HUES48 (cell line): ENCODE measurements around the gene TRMT2A.
"Not testable (repeated sequence)": the region's sequence is repeated elsewhere in the genome, so short reads cannot be mapped to it uniquely, and the experiment has no call there.

Experiments used
- H3K27ac ChIP-seq: one replicate; pipeline ENCODE4 v1.7.0; 2013; ENCODE audit warnings: low read depth, low read length, inconsistent platforms
- H3K27me3 ChIP-seq: 2 replicates; pipeline ENCODE4 v1.6.1; 2013; ENCODE audit warnings: mild to moderate bottlenecking, low read length; ENCODE audit not compliant: control insufficient read depth, insufficient read depth
- H3K36me3 ChIP-seq: 2 replicates; pipeline ENCODE4 v1.6.1; 2013; ENCODE audit warnings: low read length; ENCODE audit not compliant: control insufficient read depth, insufficient read depth
- H3K4me1 ChIP-seq: 2 replicates; pipeline ENCODE4 v1.6.1; 2013; ENCODE audit warnings: mild to moderate bottlenecking, low read length; ENCODE audit not compliant: control insufficient read depth, insufficient read depth
- H3K4me3 ChIP-seq: 2 replicates; pipeline ENCODE4 v1.5.1; 2013; ENCODE audit warnings: mild to moderate bottlenecking, low read depth, low read length
- H3K9ac ChIP-seq: 2 replicates; pipeline ENCODE4 v1.6.1; 2013; ENCODE audit warnings: mild to moderate bottlenecking, low read depth, low read length, moderate library complexity
- H3K9me3 ChIP-seq: 2 replicates; pipeline ENCODE4 v1.6.1; 2013; ENCODE audit warnings: low read length; ENCODE audit not compliant: control insufficient read depth, insufficient read depth

The TRMT2A gene

DNA sequence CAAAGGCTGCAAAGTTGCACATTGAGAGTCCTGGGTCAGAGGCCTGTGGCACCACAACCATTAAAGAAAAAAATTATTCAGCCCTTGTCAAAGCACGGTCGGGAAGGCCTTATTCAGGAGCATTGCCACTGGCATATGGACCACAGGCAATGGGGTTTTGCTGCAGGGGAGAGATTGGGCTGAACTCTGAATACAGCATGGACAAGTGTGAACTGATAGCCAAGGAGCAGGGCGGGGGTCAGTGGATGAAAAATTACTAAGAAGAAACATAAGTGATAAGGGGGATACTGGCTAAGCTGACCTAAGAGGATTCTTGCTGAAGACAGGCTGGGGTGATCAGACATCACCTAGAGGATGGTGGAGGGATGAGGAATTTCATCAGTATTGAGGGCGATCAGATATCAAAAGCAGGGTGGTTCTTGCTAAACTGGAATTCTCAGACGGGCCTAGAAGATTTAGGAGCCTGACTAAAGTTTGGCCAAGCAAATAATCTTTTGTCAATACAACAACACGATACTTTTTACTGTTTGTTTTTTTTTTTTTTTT is 40.3 kb downstream of the TRMT2A start:
- Histone ChIP-seq H3K9ac (no peak overlapping the region), H3K9me3 (no peaks in the 10 kb centered on the region), H3K4me3 (no peak overlapping the region), H3K27me3 (no peaks in the 10 kb centered on the region), H3K36me3 (no peaks in the 10 kb centered on the region), H3K27ac (no peak overlapping the region), H3K4me1 (peaks cover 6% of the 10 kb centered on the region; the same call in 1 of the 2 replicates)

DNA sequence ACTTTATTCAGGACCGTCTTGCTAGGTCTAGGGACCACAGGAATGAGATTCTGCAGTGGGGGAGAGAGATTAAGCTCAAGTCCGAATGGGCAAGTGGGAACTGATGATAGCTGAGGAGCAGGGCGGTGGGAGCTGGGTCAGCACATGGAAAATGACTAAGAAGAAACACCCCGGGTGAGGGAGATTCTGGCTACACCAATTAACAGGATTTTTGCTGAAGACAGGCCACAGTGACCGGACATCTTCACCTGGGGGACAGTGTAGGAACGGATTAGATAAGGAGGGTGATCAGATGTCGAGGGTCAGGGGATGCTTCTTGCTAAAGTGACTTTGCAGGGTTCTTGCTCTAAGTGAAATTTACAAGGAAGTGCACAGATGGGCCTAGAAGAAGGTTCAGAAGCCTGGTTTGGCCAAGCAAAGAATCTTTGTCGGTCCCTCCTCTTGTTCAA is 45.5 kb downstream of the TRMT2A start:
- H3K4me3 ChIP-seq: no peak overlapping the region
- H3K27ac ChIP-seq: no peak overlapping the region
- H3K9me3 ChIP-seq: no peaks in the 10 kb centered on the region
- H3K36me3 ChIP-seq: no peaks in the 10 kb centered on the region
- no peak overlapping the region for H3K9ac ChIP-seq
- H3K4me1 ChIP-seq: no peaks in the 10 kb centered on the region
- peaks cover 12% of the 10 kb centered on the region for H3K27me3 ChIP-seq

DNA sequence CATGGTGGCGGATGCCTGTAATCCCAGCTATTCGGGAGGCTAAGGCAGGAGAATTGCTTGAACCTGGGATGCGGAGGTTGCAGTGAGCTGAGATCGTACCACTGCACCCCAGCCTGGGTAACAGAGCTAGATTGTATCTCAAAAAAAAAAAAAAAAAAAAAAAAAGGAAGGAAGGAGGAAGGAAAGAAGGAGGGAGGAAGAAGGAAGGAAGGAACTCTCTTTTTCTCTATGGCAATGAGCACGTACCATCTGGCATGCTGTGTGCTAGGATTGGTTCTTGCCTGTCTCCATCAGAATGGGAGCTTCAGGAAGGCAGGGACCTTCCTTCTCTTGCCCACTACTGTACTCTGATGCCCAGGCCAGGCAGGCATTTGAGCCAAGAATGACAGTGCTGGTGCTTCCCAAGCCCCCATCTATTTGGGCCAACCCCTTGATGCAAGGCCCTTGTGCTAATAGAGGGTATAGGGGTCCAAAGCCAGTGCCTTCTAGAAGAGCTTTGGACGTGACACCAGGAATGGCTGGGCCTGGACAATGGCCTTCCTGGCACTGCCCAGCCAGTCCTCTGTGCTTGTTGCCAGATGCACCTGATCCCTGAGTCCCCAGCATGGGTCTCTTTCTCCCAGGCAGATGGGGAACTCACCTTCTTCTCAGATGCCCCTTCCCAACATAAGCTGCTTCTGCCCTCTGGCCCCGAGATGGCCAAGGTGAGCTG is 47.5 kb downstream of the TRMT2A start:
- Histone ChIP-seq H3K9ac (no peak overlapping the region), H3K9me3 (no peaks in the 10 kb centered on the region), H3K36me3 (no peaks in the 10 kb centered on the region), H3K4me3 (no peak overlapping the region), H3K27ac (no peak overlapping the region), H3K4me1 (no peaks in the 10 kb centered on the region), H3K27me3 (peaks cover 12% of the 10 kb centered on the region)

DNA sequence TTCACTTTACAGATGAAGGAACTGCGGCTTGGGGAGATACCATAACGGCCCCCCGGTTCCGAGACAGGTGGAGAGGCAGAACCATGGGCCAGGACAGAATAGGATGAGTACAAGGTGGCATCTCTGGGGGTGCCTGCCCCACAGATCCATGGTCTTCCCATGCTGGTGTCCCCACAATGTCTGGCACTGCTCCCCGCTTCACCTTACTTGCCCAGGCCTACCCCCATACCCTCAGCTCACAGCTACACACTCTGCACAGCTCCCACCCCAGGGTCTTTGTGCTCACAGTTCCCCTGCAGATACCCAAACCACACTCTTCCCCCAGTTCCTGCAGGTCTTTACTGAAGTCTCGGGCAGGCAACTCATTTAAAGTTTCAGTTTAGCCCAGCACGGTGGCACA is 48.4 kb downstream of the TRMT2A start:
- no peak overlapping the region for H3K4me3 ChIP-seq
- no peaks in the 10 kb centered on the region for H3K9me3 ChIP-seq
- no peaks in the 10 kb centered on the region for H3K36me3 ChIP-seq
- no peak overlapping the region for H3K27ac ChIP-seq
- no peak overlapping the region for H3K9ac ChIP-seq
- peaks cover 12% of the 10 kb centered on the region for H3K27me3 ChIP-seq
- H3K4me1 ChIP-seq: no peaks in the 10 kb centered on the region

DNA sequence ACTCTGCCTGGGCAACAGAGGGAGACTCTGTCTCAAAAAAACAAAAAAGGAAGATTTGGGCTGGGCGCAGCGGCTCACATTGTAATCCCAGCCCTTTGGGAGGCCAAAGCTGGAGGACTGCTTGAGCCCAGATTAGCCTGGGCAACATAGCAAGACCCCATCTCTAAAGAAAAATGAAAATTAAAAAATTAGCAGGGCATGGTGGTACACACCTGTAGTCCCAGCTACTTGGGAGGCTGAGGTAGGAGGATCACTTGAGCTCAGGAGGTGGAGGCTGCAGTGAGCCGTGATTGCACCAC is 49.7 kb downstream of the TRMT2A start:
- H3K36me3 ChIP-seq, H3K9me3 ChIP-seq, H3K4me3 ChIP-seq, H3K4me1 ChIP-seq, H3K27ac ChIP-seq, H3K9ac ChIP-seq: not testable (repeated sequence)
- peaks cover 12% of the 10 kb centered on the region for H3K27me3 ChIP-seq

DNA sequence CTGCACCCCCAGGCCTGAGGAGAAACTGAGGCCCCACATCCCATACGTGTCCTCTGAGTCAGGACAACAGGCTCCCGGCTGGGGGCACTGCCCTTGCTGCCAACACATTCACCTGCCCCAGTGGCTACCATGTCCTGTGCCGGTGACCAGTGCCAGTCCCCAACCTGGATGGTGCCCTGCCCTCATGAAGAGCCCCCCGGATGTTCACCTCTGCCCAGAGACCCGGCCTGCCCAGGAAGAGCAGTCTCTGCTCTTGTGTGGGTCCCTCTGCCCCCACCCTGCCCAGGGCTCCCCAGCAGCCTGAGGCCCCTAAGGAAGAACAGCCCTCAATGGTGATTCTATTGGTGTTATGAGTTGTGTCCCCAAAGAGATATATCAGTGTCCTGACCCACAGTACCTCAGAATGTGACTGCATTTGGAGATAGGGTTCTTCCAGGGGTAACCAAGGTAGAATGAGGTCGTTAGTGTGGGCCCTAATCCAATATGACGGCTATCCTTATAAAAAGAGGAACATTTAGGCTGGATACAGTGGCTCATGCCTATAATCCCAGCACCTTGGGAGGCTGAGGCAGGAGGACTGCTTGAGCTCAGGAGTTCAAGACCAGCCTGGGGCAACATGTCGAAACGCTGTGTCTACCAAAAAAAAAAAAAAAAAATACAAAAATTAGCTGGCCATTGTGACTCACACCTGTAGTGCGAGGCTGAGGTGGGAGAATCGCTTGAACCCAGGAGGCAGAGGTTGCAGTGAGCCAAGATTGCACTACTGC is 50.2 kb downstream of the TRMT2A start:
- H3K27me3 ChIP-seq: peaks cover 12% of the 10 kb centered on the region
- H3K9ac ChIP-seq: no peak overlapping the region
- H3K9me3 ChIP-seq: no peaks in the 10 kb centered on the region
- no peaks in the 10 kb centered on the region for H3K36me3 ChIP-seq
- no peak overlapping the region for H3K27ac ChIP-seq
- H3K4me1 ChIP-seq: no peaks in the 10 kb centered on the region
- H3K4me3 ChIP-seq: no peak overlapping the region

DNA sequence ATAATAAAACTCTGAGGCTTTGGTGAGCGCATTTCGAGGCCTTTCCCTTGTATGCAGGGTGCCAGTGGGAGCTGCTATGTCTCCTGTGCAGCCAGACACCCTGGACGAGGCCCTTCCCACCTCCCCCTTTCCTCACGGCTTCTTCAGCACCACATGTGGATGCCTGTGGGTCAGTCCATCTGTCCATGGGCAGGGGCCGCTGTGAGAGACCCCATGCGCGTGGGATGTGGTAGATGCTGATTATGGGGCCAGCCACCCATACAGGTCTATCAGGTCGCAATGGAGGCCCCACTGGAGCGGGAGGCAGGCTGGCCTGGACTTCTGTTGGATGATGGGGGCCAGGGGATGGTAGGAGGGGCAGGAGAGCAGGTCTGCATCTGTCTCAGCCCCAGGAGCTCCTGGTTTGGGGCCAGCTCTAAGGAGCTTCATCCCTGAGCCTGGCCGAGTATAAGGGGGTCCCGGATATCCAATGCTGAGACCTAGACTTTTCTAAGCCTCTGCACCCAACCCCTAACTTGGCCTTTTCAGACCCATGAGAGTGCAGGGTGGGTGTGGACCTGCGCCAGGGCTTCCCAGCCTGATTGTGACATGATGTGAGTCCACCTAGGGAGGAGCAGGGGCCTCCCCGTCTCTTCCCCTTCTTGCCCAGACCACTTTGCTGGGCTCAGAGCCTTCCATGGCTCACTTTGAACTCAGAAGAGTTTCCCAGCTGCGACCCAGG is 51.0 kb downstream of the TRMT2A start:
- no peak overlapping the region for H3K4me3 ChIP-seq
- H3K27me3 ChIP-seq: peaks cover 8% of the 10 kb centered on the region
- no peaks in the 10 kb centered on the region for H3K36me3 ChIP-seq
- no peak overlapping the region for H3K27ac ChIP-seq
- H3K9me3 ChIP-seq: no peaks in the 10 kb centered on the region
- no peaks in the 10 kb centered on the region for H3K4me1 ChIP-seq
- no peak overlapping the region for H3K9ac ChIP-seq

DNA sequence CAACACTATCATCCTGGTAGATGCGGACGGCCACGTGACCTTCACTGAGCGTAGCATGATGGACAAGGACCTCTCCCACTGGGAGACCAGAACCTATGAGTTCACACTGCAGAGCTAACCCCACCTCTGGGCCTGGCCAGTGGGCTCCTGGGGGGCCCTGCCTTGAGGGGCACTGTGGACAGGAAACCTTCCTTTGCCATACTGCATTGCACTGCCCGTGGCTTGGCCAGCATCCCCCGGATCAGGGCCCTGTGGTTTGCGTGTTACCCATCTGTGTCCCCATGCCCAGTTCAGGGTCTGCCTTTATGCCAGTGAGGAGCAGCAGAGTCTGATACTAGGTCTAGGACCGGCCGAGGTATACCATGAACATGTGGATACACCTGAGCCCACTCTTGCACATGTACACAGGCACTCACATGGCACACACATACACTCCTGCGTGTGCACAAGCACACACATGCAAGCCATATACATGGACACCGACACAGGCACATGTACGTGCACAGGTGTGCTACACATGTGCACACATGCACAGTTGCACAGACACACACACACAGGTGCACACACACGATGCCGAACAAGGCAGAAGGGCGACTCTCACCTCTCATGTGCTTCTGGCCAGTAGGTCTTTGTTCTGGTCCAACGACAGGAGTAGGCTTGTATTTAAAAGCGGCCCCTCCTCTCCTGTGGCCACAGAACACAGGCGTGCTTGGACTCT is 52.3 kb downstream of the TRMT2A start:
- Histone ChIP-seq H3K36me3 (no peaks in the 10 kb centered on the region), H3K27me3 (peaks cover 3% of the 10 kb centered on the region; the same call in 1 of the 2 replicates), H3K9me3 (no peaks in the 10 kb centered on the region), H3K9ac (no peak overlapping the region), H3K4me1 (no peaks in the 10 kb centered on the region), H3K4me3 (no peak overlapping the region), H3K27ac (no peak overlapping the region)

DNA sequence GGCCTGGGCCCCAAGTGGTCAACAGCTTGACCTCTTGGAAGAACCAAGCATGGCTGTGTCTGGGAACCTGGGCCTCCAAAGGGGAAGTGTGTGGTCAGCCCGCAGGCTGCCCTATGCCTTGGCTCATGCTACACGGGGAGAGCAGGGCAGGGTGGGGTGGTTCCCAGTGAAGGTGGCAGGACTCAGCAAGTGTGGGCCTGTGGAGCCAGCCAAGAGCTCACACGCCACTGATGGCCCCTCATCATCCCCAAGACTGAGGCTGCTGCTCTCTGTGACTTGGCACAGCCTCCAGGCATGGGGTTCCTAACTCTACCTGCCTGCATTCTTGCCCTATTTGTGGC is 52.9 kb downstream of the TRMT2A start:
- Histone ChIP-seq H3K36me3 (no peaks in the 10 kb centered on the region), H3K27ac (no peak overlapping the region), H3K4me3 (no peak overlapping the region), H3K27me3 (peaks cover 3% of the 10 kb centered on the region; the same call in 1 of the 2 replicates), H3K9me3 (no peaks in the 10 kb centered on the region), H3K4me1 (no peaks in the 10 kb centered on the region), H3K9ac (no peak overlapping the region)

DNA sequence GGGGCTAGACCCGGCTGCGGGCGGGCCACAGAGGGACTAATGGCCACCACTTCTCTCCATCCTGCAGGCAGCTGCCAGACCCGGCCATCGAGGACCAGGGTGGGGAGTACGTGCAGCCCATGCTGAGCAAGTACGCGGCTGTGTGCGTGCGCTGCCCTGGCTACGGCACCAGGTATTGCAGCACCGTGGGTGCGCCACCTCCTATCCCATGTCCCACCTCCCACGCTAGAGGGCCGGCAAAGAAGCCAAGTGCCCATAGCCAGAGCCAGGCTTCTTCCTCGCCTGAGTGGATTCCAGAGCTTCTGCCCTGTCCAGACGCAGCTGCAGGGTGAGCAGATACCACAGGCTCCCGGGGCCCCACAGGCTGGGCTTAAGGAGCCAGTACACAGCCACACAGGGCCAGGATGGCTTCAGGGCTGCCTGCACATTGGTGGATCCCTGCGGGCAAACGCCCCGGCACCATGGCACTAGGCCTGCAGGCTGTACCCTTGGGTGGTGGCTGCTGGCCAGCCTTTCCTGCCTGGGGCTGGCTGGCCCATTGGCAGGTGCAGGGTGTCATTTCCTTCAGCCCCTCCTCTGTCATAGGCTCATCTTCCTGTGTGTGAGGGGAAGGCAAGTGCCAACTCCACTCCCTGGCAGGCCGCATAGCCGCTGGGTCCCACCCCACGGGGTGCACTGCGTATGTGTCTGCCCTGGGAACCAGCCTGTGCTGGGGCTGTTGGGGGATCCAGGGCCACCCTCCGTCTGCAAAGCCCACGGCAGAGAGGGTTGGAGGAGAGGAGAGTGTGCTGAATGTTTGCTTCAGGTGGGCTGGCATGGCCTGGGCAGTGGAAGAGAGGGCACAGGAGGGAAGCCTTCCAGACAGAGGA is 53.5 kb downstream of the TRMT2A start:
- Histone ChIP-seq H3K4me1 (no peaks in the 10 kb centered on the region), H3K9me3 (no peaks in the 10 kb centered on the region), H3K36me3 (no peaks in the 10 kb centered on the region), H3K4me3 (no peak overlapping the region), H3K27ac (no peak overlapping the region), H3K9ac (no peak overlapping the region), H3K27me3 (peaks cover under 1% of the 10 kb centered on the region; the same call in 1 of the 2 replicates)
